ENCODE measurements around the gene NACC2.
"Not testable (repeated sequence)": the region's sequence is repeated elsewhere in the genome, so short reads cannot be mapped to it uniquely, and the experiment has no call there.

The NACC2 gene

GRCh38 chr9:136109351-136110081 is 14.4 kb upstream of the NACC2 start:
- DNase-seq: peak; percentile 95

DNA sequence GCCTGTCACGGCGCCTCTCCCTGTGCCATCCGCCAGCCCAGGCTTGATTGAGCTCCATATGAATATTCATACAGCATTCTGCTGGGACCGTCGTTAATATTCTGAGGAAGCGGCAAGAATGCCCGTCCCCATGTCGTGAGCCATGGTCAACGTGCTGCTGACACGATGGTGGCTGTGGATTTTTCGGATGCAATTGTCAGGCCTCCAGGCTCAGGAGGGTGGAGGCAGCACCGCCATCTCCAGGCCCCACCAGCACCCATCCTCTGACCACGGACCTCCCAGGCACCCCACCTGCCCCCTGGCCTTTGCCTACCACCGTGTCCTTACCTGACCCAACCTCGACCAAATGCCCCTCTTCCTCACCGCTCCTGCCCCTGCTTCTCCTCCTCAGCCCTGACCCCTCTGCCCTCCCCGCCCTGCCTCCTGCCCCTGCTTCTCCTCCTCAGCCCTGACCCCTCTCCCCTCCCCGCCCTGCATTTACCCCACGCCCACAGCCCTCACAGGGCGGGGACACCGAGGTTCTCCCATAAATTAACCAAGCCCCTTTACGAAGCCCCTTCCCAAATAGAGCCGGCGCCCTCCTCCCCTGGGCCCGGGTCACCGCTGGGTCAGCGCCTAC is 13.7 kb upstream of the NACC2 start:
- DNase-seq: no peak

GRCh38 chr9:136107953-136108647 is 13.0 kb upstream of the NACC2 start:
- DNase-seq: no peak

DNA sequence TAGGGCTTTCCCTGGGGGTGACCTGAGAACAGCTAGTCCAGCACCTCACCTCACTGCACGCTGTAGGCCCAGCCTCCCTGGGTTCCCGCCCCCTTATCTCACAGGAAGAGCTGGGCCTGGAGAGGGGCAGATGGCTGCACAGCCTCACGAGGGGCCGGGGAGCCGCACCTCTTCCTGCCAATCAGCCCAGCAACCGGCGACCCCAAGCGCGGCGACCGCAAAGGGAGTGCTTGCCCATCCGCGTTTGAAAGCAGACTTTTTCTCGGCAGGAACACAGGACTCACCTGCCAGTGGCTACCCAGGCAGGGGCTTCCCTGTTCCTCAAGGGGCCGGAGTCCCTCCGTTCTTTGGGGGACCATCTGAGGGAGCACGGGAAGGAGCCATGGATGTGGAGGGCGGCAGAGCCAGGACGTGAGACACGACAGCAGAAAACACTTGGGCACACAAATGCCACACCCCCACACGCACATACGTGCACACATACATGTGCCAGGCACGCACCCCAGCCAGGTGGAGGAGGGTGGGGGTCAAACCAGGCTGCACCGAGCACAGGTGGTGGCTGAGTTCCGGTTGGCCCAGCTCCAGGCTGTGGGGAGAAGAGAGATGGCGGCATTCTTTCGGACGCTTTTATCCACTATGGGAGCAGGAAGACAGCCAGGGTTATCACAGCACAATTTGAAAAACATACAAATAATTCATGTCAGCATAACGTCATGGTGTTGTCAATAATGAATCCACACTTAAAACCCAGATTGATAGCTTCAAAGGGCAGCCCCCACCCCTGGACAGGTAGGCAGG is 12.3 kb upstream of the NACC2 start:
- DNase-seq: no peak

- no peak for DNase-seq
Measured at GRCh38 chr9:136105398-136106135, 10.5 kb upstream of the NACC2 start.

DNA sequence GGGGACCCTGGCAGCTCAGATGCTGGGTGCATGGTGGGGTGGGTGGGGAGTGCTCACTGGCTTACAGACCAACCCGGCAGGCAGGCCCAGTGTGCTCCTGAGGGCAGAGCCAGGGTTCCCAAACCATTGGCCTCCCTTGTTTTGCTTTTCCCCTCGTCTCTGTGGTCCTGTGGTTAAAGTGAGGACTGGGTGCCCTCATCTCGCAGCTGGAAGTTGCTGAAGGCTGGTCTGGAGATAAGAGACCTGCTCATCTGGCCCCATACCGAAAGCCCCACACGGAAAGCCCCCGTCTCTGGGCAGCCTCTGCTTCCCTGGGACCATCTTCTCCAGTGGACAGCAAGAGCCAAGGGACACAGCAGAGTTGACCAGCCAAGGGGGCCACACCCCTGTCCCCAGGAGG is 9.8 kb upstream of the NACC2 start:
- no peak for DNase-seq

- no peak for DNase-seq
Measured at GRCh38 chr9:136104488-136104800, 9.4 kb upstream of the NACC2 start.

GRCh38 chr9:136103651-136104487 is 8.8 kb upstream of the NACC2 start:
- DNase-seq: no peak

- DNase-seq: not testable (repeated sequence)
Measured at GRCh38 chr9:136101615-136102074, 6.6 kb upstream of the NACC2 start.

GRCh38 chr9:136100700-136101614 is 5.9 kb upstream of the NACC2 start:
- DNase-seq: no peak

DNA sequence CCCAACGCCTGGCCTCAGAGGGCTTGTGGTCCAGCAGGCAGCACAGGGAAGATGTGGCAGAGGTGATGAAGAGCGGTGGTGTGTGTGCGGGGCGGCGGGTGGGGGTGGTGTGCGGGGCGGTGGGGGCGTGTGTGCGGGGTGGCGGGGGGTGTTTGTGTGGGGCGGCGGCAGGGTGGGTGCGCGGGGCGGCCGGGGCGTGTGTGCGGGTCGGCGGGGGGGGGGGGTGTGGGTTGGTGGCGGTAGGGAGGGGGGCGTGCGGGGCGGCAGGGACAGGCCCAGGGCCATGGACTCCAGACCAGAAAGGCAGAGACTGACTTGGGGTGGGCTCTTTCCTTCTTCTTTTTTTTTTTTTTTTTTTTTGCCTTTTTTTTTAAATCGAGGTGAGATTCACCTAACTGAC is 4.5 kb upstream of the NACC2 start:
- DNase-seq: no peak

- DNase-seq: no peak
Measured at GRCh38 chr9:136098844-136099243, 3.8 kb upstream of the NACC2 start.

GRCh38 chr9:136098210-136098609 is 3.1 kb upstream of the NACC2 start:
- DNase-seq: no peak

GRCh38 chr9:136096505-136097001 is 1.5 kb upstream of the NACC2 start:
- no peak for DNase-seq

DNA sequence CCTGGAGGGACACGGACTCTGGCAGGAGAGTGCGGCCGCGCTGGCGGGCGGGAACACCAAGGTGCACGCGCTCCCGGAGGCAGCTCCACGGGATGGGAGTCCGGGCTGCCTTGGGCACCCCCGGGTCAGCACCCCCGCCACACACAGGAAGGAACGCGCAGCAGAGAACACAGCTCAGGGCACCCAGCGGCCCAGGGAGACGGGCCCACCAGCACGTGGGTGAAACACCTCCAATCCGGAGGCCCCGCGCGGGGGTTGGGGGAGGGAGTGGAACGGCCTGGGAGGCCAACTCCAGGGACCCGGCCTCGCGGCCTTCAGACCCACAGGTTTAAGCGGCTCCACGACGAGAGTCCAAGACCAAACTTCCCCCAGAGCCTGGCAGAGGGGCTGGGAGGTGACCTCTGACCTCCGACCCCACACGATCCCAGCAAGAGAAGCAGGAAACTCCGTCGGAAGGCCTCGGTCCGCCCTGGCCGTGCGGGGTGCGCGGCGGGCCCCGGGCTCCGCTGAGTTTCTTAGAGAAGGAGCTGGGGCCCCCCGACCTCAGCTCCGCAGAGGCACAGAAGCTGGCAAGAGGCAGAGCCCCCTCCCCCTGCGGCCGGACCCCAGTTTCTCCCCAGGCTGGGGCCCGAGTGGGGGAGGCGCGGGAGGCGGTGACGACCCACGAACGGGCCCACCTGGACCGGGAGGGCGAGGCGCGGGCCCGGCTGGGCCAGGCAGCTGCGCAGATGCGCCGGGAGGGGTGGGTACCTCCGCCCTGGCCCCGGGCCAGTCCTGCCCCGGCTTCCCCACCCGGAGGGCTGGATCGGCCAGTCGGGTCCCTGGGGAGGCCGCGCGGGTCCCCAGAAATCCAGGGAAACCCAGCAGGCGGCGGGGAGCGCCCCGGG is 851 bp downstream of the NACC2 start:
- DNase-seq: peak; percentile 73

DNA sequence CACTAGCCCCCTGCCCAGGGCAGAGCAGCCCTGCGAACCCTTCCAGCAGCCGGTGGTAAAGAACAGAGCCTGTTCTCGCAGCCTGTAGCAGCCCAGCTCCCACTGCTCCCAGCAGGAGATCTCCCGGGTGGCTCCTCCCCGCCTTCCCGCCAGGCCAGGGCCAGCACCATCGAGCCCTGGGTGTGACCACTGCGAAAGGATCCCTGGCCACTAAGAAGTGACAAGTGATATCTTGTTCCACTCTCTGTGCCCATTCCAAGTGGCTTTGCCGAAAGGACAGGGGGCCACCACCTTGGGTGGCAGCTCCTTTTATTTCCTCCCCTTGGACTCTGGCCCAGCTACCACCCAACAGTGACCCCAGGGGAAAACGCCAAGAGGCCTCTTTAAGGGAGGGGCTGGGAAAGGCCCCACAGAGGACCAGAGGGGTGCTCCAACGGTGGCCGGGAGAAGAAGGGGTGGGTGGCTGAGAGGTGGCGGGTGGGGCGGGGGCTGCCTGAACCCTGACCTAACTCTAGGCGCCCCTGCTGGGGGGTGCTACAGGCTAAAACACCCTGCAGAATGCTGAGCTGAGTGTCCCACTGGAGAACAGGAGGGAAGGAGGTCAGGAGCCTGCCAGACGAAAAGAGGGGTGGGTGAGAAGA is 1.6 kb downstream of the NACC2 start:
- DNase-seq: no peak

GRCh38 chr9:136092741-136093140 is 2.3 kb downstream of the NACC2 start:
- no peak for DNase-seq

- no peak for DNase-seq
Measured at GRCh38 chr9:136092353-136092650, 2.8 kb downstream of the NACC2 start.
